ENCODE results near the gene LAMA4. TPM values are rescaled to one million over a fixed set of nuclear protein-coding genes. Genes with fewer than 3 reads are reported as not detected.
"Not testable (repeated sequence)": the region's sequence is repeated elsewhere in the genome, so short reads cannot be mapped to it uniquely, and the experiment has no call there.

LAMA4 gene
- total RNA-seq, 1 experiment from 2014 or later, result 2.1 TPM

DNA sequence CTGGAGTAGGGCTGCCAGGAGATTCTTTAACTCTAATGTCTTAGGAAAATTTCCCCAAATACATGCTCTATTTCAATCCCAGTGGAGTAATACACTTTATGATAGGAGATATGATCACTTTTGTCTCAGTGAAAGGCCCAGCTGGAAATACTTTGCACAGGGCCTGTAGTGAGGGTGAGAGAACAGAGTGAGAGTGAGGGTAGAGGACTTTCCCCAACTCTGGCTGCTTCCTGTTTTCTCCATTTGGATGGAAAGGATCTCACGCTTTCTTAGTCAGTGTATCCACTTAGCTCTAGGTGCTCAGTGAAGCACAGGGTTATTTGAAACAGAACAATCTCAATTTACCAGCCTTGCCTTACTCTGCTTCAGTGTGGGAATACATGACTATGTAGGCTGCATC lies 130.4 kb downstream of the LAMA4 start:
- H3K4me3 ChIP-seq (ENCODE audit: insufficient read depth, low read depth, low read length), result no peak overlapping the region
- no peaks in the 10 kb centered on the region for H3K36me3 ChIP-seq (replicated peaks; ENCODE audit: control insufficient read depth, insufficient read depth, low read length)
- no peaks in the 10 kb centered on the region for H3K27me3 ChIP-seq (ENCODE audit: control insufficient read depth, insufficient read depth, low read length)
- DNase-seq, result no peak

DNA sequence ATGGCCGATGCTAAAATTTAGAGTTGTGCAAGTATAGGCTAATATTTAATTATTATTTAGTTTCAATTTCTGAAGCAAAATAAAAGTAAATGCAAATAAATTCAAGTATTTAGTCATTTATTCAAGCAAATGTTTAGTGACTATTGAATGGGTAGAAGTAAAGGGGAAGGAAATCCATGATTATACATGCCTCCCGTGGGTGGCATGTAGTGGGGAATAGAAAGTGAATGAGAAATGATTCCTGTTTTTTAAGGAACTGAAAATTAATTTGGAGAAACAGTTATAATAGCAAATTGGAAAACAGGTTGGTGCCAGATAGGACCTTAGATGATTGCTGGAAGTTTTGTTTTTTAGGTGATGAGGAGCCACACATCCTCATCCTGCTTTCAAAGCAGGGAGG lies 131.6 kb downstream of the LAMA4 start:
- Histone ChIP-seq H3K27me3 (ENCODE audit: control insufficient read depth, insufficient read depth, low read length) (no peaks in the 10 kb centered on the region), H3K4me3 (ENCODE audit: insufficient read depth, low read depth, low read length) (no peak overlapping the region), H3K36me3 (replicated peaks; ENCODE audit: control insufficient read depth, insufficient read depth, low read length) (no peaks in the 10 kb centered on the region)
- no peak for DNase-seq

DNA sequence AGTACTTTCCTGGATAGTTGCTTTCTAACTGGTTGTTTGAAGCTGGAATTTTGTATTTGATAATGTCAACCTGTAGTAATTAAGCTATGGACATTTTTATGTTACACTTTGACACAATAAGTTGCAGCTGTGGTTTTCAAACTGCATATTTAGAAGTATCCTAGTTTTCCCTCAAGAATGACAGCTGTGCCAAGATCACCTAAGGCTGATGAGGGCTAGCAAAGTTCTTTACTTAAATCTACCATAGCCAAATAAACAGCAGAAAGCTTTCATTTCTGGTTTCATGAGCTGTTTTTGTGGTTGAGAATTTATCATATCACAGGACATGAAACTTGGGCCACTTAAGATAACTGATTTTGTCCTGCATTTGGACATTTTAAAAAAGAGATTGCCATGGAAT lies 136.3 kb downstream of the LAMA4 start:
- H3K36me3 ChIP-seq (replicated peaks; ENCODE audit: control insufficient read depth, insufficient read depth, low read length), result no peaks in the 10 kb centered on the region
- no peaks in the 10 kb centered on the region for H3K27me3 ChIP-seq (ENCODE audit: control insufficient read depth, insufficient read depth, low read length)
- no peak for DNase-seq
- H3K4me3 ChIP-seq (ENCODE audit: insufficient read depth, low read depth, low read length), result no peak overlapping the region

DNA sequence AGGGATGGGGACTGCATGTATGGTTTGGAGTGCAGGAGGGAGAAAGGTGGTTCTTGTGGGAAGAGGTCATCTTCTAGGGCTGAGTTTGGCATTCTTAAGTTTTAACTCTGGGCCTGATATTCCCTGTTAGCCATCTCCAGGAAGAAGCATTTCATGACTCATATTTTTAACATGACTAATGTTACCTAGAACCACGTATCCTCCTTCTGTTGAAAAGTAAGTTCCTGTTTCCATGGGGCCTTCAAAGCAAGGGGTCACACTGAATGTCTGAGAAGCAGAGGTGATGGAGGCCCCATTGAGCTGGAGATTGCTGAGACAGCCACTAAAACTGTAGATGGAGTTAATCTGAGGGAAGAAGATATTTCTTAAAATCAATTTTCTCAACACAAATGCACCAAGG lies 136.8 kb downstream of the LAMA4 start:
- DNase-seq, result no peak
- Histone ChIP-seq H3K4me3 (ENCODE audit: insufficient read depth, low read depth, low read length) (no peak overlapping the region), H3K27me3 (ENCODE audit: control insufficient read depth, insufficient read depth, low read length) (no peaks in the 10 kb centered on the region), H3K36me3 (replicated peaks; ENCODE audit: control insufficient read depth, insufficient read depth, low read length) (no peaks in the 10 kb centered on the region)

DNA sequence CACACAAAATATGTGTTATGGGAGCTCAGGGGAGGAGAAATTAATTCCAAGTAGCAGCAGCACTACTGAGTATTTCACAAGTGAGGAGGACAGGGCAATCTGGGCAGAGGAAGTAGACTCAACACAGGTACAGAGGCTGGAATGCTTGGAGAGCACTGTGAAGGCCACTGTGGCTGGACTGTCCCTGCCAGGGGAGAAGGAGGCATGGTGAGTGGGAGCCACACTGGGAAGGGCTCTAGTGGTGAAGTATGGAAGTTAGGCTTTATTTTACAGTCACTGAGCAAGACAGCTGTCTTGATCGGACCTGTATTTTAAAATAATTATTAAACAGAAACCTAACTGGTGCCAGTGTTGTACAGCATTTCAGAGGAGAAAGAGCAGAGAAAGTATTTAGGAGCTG lies 138.1 kb downstream of the LAMA4 start:
- H3K36me3 ChIP-seq (replicated peaks; ENCODE audit: control insufficient read depth, insufficient read depth, low read length), result no peaks in the 10 kb centered on the region
- DNase-seq, result peak; percentile 10
- H3K4me3 ChIP-seq (ENCODE audit: insufficient read depth, low read depth, low read length), result no peak overlapping the region
- H3K27me3 ChIP-seq (ENCODE audit: control insufficient read depth, insufficient read depth, low read length), result no peaks in the 10 kb centered on the region

DNA sequence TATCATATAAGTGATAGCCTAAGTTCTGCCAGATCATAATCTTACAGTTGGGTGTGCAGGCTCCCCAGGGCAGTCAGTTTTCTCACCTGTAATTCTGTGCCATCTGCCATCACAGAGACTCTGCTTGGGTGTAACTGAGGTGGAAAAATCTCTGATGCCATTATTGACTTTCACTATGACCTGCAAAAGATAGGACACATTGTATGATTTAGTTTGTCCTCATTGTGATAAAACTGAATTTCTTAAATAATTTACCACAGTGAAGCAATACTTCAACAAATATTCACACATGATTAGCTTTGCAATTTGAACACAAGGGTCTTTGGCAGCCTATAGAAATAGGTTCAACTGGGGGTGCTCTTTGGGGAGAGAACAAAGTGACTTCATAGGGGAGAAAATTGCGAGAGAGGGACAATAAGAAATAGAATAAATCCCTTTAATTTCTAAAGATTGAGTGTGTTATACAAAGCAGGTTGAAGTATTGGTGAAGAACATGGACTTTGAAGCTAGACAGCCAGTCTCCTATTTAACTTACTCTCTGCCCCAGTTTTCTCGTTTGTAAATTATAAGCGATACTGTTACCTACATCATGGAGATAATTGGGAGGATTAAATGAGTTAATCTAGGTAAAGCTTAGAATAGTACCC lies 139.7 kb downstream of the LAMA4 start:
- Histone ChIP-seq H3K36me3 (replicated peaks; ENCODE audit: control insufficient read depth, insufficient read depth, low read length) (no peaks in the 10 kb centered on the region), H3K27me3 (ENCODE audit: control insufficient read depth, insufficient read depth, low read length) (no peaks in the 10 kb centered on the region)

DNA sequence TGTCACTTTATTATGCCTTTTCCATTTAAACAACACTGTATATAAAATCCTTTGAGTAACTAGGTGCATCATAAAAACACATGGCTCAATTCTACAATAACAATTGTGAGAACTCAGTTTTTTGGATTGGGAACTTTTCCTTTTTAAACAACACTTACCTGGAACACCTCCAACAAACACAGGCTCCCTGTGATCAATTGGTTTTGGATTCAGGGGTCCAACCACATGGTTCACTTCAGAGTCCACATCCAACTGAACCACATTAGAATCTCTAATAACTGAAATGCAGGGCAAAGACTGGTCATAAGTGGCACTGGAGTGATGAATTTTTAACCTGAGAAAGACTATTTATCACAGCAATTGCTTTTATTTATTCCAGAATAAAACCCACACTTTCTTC lies 140.4 kb downstream of the LAMA4 start:
- Histone ChIP-seq H3K36me3 (replicated peaks; ENCODE audit: control insufficient read depth, insufficient read depth, low read length) (no peaks in the 10 kb centered on the region), H3K27me3 (ENCODE audit: control insufficient read depth, insufficient read depth, low read length) (no peaks in the 10 kb centered on the region), H3K4me3 (ENCODE audit: insufficient read depth, low read depth, low read length) (no peak overlapping the region)
- no peak for DNase-seq

More for the DNA sequence above, 139.7 kb downstream of the LAMA4 start:
- no peak for DNase-seq
- no peak overlapping the region for H3K4me3 ChIP-seq (ENCODE audit: insufficient read depth, low read depth, low read length)

DNA sequence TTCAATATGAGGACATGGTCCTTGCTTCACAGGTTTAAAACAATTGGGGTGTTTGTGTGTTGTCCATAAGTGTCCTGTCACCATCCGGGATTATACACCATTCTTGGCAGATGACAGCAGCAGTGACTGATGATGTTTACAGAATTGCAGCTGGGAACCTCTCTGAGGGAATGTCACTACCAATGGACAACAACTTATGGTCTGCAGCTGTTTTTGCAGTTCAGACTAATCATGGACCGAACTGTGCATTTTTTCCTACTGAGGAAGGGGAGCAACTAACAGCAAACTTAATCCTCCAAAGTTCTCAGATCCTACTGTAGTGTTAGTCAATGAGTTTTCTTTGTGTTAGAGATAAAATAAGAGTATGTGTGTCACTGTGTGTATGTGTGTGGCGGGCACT lies 140.9 kb downstream of the LAMA4 start:
- Histone ChIP-seq H3K27me3 (ENCODE audit: control insufficient read depth, insufficient read depth, low read length) (no peaks in the 10 kb centered on the region), H3K36me3 (replicated peaks; ENCODE audit: control insufficient read depth, insufficient read depth, low read length) (no peaks in the 10 kb centered on the region), H3K4me3 (ENCODE audit: insufficient read depth, low read depth, low read length) (no peak overlapping the region)
- no peak for DNase-seq

DNA sequence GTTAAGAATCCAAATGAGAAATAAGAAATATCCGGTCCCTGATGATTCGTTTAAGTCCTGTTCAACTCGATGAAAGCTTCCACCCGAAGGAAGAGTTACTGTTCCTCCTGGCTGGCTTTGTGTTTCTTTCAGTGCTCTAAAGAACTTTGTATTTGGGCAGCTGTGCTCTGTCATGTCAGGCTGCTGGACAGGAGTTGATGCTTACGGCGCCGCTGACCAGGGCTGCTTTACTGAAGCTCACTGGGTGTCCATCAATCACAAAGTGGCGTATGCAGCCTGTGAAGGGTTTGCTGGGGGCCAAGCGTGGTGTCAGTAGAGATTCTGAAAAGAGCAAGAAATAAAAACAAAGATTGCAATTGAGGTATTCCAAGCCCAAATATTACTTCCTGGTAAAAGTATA lies 145.1 kb downstream of the LAMA4 start:
- DNase-seq, result no peak
- Histone ChIP-seq H3K36me3 (replicated peaks; ENCODE audit: control insufficient read depth, insufficient read depth, low read length) (no peaks in the 10 kb centered on the region; the same call in 1 of the 2 replicates), H3K27me3 (ENCODE audit: control insufficient read depth, insufficient read depth, low read length) (no peaks in the 10 kb centered on the region), H3K4me3 (ENCODE audit: insufficient read depth, low read depth, low read length) (no peak overlapping the region)

DNA sequence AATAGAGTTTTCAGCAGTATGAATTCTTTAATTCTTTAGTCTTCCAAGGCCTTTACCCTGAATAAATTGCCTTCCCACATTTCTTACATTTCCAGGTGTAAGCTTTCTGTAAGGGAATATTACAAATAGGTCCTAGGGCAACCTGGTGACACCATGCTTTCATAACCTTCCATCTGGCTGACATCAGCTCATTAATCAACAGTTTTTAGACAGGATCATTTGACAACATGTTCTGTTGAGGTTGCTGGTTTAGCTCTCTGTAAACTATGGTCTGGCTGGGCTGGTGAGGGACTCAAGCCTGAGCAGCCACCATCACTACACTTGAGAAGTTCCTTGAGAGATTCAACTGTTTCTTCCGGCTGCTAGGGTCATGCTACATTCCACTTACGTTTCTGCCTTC lies 147.8 kb downstream of the LAMA4 start:
- no peak for DNase-seq
- Histone ChIP-seq H3K27me3 (ENCODE audit: control insufficient read depth, insufficient read depth, low read length) (no peaks in the 10 kb centered on the region), H3K36me3 (replicated peaks; ENCODE audit: control insufficient read depth, insufficient read depth, low read length) (no peaks in the 10 kb centered on the region; the same call in 1 of the 2 replicates), H3K4me3 (ENCODE audit: insufficient read depth, low read depth, low read length) (no peak overlapping the region)

DNA sequence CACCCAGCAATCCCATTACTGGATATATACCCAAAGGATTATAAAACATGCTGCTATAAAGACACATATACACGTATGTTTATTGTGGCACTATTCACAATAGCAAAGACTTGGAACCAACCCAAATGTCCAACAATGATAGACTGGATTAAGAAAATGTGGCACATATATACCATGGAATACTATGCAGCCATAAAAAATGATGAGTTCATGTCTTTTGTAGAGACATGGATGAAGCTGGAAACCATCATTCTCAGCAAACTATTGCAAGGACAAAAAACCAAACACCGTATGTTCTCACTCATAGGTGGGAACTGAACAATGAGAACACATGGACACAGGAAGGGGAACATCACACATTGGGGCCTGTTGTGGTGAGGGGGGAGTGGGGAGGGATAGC lies 148.3 kb downstream of the LAMA4 start:
- H3K4me3 ChIP-seq (ENCODE audit: insufficient read depth, low read depth, low read length); DNase-seq; H3K27me3 ChIP-seq (ENCODE audit: control insufficient read depth, insufficient read depth, low read length); H3K36me3 ChIP-seq (replicated peaks; ENCODE audit: control insufficient read depth, insufficient read depth, low read length): not testable (repeated sequence)

DNA sequence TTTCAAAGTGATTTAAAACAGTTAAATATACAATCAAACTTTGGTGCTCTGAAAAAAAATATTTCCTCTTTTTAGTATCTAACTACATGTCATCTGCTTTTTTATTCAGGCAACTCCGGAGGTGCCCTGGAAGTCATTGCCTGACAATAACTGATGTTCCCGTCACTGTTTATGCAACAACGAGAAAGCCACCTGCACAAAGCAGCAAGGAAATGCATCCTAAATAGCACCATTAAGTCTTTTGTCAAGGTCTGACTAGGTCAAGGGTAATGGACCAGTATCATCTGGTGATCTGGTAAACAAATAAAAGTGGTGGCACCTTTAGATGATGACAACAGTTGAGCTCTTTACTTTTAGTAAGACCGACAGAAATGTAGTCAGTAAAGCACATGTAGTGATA lies 153.8 kb downstream of the LAMA4 start:
- DNase-seq, result no peak
- no peak overlapping the region for H3K4me3 ChIP-seq (ENCODE audit: insufficient read depth, low read depth, low read length)
- H3K36me3 ChIP-seq (replicated peaks; ENCODE audit: control insufficient read depth, insufficient read depth, low read length), result no peaks in the 10 kb centered on the region; the same call in 1 of the 2 replicates
- no peaks in the 10 kb centered on the region for H3K27me3 ChIP-seq (ENCODE audit: control insufficient read depth, insufficient read depth, low read length)

DNA sequence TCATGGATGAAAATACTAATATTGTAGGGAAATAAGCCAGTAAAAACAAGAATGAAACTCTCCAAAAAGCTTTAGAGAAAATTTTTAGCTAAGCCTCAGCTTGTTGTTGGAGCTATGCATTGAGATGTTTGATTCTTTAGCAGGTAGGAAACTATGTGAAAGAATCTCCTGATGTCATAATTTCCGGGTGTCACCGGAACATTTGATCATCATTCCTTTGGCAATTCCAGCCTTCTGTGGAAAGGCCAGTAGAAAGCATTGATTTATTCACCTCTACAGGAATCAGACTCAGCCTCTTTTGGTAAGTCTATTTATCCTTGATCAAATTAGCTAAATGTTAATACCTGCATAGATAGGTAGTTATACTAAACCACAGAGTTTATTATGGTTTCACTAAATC lies 157.5 kb downstream of the LAMA4 start:
- no peaks in the 10 kb centered on the region for H3K36me3 ChIP-seq (replicated peaks; ENCODE audit: control insufficient read depth, insufficient read depth, low read length)
- H3K27me3 ChIP-seq (ENCODE audit: control insufficient read depth, insufficient read depth, low read length), result no peaks in the 10 kb centered on the region
- no peak for DNase-seq
- no peak overlapping the region for H3K4me3 ChIP-seq (ENCODE audit: insufficient read depth, low read depth, low read length)

DNA sequence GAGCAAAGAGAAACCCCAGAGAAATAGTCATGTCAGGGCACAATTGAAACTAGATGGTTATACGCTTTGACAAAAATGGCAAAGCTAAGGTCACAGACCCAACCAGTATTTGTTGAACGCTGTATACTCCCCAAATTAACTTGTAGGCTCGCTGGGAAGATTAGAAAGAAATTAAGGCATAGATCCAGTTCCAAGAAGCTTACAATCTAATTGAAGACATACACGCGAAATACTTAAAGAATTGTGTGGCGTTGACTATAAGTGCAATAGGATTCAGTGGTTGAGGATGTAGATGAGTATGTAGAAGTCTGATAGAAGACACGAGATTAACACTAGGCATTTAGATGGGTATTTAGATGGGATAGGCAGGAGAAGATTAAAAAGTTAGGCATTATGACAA lies 166.5 kb downstream of the LAMA4 start:
- Histone ChIP-seq H3K4me3 (ENCODE audit: insufficient read depth, low read depth, low read length) (peak overlapping the region; percentile 66), H3K27me3 (ENCODE audit: control insufficient read depth, insufficient read depth, low read length) (no peaks in the 10 kb centered on the region), H3K36me3 (replicated peaks; ENCODE audit: control insufficient read depth, insufficient read depth, low read length) (peaks cover 11% of the 10 kb centered on the region)
- no peak for DNase-seq

DNA sequence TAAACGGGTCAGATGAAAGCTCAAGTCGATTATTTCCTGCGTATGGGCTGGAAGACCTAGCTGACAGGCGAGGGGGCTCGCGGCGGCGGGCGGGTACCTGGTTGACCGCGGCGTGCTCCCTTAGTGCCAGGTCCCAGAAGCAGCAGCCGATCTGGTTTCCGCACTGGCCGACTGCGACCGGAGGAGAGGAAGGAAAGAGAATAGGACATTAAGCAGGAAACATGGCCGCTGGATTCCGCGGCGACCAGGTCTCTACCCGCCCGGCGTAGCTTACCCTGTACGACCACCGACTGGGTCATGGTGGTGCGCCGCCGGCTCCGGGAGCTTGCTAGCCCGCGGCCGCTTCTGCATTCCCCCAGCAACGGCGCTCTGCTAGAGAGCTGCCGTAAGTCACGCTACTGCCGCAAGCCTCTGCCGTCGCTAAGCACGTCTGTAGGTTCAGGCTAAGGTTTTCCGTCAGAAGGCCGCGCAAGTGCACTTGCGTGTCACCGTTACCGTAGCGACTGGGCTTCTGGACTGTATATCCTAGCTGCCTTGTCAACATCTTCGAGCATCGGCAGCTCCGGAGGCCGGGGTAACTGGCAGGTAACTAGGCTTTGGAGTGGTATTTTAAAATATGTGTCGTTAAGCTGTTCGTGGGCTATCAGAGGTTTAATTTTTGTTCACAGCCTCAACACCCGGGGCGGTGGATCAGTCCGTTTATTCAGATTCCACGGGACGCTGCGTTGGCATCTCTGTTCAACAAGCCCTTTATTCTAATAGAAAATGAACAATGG lies 167.0 kb downstream of the LAMA4 start, which contains the start of the genes FAM229B and TUBE1:
FAM229B (plus strand) TSS at position 456 of the 776 bp plus-strand sequence. CDS start 11,693 bp downstream, outside the sequence.
TUBE1 (minus strand) TSS at position 347 of the 776 bp plus-strand sequence; CDS start at position 299, 48 bp downstream.
- peak within 1 kb of the TSS; percentile 66 for H3K4me3 ChIP-seq (ENCODE audit: insufficient read depth, low read depth, low read length)
- peak; percentile 78 for DNase-seq
- H3K36me3 ChIP-seq (replicated peaks; ENCODE audit: control insufficient read depth, insufficient read depth, low read length), result peaks cover 11% of the 10 kb centered on the region
- H3K27me3 ChIP-seq (ENCODE audit: control insufficient read depth, insufficient read depth, low read length), result no peaks in the 10 kb centered on the region

Measured in H7 (cell line).